ENCODE results near the gene CSNK2A2.

The CSNK2A2 gene

DNA sequence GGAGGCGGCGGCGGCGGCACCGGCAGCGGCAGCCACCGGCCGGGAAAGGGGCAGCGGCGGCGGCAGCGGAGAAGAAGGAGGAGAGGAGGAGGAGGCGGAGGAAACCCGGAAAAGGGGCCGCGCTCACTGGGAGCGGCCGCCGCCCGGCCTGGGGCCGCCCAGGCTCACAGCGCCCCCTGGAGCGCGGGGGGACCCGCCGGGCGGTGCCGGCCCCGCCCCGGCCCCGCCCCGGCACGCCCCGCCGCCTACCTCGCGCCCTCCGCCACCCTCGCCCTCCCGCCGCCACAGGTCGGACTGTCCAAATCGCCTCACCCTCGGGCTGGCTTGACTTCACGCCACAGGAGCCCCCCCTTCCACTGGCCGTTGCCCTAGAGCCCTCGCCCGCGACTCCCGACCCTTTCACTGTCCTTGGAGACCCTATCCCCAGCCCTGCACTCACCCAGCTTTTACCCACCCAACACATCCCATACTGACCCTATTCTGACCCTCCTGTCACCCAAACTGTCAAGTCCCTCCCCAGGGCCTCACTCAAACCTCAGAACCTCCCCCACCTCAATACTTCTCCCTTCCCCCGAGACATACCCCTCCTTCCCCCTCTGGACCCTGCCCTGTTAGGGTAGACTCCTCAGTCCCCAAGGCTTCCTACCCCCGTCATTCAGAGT lies at the start of gene CSNK2A2:
CSNK2A2 (minus strand) TSS at position 85 of the 662 bp plus-strand sequence. CDS start 370 bp downstream, outside the sequence.
- DNase-seq: peak; percentile 58

GRCh38 chr16:58243528-58244004 lies 45.7 kb upstream of the CSNK2A2 start:
- DNase-seq: no peak

GRCh38 chr16:58236831-58237230 lies 38.9 kb upstream of the CSNK2A2 start:
- no peak for DNase-seq

- peak; percentile 82 for DNase-seq
Observed at GRCh38 chr16:58236231-58236690, 38.4 kb upstream of the CSNK2A2 start.

DNA sequence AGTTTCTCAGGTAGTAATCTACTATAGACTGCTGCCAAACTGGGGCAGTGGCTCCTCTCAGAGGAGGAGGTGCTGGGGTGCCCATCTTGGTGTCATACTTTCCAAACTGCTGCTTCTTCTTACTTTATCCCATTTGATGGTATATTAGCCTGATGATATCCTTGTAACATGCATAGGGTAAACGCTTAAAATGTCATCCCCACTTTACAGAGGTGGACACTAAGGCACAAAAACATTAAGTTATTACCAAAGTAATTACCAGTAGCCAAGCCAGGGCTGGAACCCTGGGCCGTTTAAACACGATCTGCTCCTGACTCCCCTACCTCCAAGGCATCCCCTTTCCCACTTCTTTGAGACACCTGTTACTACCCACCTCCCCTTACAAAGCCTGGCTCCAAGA lies 37.8 kb upstream of the CSNK2A2 start:
- DNase-seq: no peak

- no peak for DNase-seq
Observed at GRCh38 chr16:58234831-58235595, 37.1 kb upstream of the CSNK2A2 start.

- no peak for DNase-seq
Observed at GRCh38 chr16:58230259-58230658, 32.4 kb upstream of the CSNK2A2 start.

DNA sequence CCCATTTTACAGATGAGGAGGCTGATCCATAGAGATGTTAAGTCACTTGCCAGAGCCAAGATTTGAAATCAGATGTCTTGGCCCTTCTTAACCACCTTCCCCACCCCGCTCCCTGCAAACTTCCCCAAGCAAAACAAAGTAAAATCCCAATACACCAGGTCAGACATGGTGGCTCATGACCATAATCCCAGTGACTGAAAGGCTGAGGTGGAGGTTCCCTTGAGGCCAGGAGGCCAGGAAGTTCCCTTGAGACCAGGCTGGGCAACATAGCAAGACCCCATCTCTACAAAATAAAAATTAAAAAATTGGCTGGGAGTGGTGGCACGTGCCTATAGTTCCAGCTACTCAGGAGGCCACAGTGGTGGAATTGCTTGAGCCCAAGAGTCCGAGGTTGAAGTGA lies 28.9 kb upstream of the CSNK2A2 start:
- DNase-seq: no peak

DNA sequence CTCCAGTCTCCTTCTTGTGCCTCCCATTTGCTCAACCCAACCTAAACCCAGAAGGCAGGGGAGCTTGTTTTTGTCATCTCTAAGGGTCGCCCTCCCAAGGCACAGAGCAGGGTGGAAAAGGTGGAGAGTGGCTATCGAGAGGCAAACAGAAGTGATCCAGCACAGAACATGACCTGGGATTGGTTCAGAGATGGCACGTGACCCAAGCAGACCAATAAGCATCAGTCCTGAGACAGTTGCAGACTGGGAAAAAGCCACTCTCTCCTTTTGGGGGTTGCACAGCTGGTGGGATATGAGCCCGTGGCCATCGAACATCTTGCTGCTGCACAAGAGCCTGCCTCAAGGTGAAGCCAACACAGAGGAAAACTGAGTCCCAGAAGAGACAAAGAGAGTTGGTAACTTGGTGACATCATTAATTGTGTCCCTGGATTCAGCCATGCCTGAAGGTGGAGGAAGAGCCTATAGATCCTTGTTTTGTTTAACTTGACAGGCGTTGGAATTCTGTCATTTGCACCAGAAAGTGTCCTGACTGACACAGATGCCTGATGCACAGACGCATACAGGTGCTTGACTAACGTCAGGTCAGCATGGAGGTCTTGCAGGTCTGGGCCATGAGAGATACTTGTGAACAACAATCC lies 28.2 kb upstream of the CSNK2A2 start:
- DNase-seq: no peak

- DNase-seq: no peak
Observed at GRCh38 chr16:58222532-58223316, 24.8 kb upstream of the CSNK2A2 start.

DNA sequence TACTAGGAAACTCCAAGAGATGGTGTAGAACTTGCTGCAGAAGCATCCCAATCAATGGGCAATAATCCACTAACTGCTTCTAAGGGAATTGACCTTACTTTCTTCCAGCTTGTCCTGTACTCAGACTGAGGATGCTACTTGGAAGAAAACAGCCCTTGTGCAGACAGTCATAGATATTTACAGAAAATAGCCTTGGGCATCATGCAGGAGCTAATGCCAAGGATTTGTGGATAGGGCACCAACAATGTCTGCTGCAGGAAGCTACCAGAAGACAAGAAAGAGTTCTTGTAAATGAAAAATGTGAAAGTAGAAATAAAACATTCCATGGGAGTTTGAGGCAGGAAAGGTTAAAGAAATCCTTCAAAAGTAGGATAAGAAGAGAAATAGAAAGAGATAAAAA lies 21.5 kb upstream of the CSNK2A2 start:
- no peak for DNase-seq

GRCh38 chr16:58218786-58219185 lies 20.9 kb upstream of the CSNK2A2 start:
- DNase-seq: no peak

DNA sequence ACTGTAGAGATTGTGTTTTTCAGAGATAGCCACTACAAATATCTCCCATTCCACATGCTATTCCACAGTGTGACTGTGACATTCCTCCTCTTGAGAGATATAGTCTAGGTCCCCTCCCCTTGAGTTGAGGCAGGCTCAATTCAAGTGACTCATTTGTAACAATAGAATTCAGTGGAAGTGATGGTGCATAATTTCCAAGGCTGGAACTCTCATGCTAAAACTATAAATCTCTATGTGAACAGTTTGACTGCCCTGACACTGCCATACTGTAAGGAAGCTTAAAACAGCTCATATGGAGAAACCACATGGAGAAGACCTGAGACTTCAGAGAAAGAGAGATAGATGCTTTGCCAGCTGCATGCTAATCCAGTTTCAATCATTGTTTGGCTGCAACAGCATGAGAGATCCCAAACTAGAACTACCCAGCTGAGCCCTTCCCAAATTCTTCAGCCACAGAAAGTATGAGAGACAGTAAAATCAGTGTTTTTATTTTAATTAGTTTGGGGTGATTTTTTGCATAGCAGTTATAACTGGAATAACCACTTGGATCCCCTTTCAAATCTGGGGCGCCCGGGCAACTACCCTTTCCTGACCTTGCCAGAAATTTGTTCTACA lies 19.5 kb upstream of the CSNK2A2 start:
- DNase-seq: no peak

DNA sequence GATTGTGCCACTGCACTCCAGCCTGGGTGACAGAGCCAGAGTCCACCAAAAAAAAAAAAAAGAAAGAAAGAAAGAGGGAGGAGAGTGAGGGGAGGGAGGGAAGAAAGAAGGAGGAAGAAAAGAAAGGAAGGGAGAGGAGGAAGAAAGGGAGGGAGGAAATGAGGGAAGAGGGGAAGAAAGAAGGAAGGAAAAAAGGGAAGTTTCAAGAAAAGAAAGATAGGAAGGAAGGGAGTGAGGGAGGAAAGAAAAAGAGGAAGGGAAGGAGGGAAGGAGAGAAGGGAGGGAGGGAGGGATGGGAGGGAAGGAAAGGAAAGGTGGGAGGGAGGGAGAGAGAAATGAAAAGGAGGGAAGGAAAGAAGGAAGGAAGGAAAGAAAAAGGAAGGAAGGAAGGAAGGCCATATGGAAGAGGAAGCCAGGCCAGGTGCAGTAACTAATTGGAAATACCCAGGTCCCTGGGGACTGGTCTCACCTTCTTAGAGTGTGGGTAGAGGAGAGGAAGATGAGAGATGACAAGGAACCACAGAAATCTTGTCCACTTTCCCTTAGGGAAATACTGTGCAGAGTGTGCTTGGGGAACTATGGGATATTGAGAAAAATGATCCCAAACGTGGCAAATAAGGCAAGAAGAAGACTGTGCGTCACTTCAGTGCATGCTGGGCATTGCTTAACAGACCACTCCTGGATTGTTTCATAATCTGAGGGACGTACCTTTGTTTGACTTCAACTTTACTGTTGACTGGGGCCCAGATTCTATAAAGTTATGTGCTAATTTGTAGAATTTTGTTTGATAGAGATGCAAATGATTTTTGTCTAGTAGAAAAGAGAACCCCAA lies 15.1 kb upstream of the CSNK2A2 start:
- DNase-seq: no peak

- DNase-seq: no peak
Observed at GRCh38 chr16:58211846-58212245, 13.9 kb upstream of the CSNK2A2 start.

GRCh38 chr16:58211245-58211644 lies 13.3 kb upstream of the CSNK2A2 start:
- no peak for DNase-seq

DNA sequence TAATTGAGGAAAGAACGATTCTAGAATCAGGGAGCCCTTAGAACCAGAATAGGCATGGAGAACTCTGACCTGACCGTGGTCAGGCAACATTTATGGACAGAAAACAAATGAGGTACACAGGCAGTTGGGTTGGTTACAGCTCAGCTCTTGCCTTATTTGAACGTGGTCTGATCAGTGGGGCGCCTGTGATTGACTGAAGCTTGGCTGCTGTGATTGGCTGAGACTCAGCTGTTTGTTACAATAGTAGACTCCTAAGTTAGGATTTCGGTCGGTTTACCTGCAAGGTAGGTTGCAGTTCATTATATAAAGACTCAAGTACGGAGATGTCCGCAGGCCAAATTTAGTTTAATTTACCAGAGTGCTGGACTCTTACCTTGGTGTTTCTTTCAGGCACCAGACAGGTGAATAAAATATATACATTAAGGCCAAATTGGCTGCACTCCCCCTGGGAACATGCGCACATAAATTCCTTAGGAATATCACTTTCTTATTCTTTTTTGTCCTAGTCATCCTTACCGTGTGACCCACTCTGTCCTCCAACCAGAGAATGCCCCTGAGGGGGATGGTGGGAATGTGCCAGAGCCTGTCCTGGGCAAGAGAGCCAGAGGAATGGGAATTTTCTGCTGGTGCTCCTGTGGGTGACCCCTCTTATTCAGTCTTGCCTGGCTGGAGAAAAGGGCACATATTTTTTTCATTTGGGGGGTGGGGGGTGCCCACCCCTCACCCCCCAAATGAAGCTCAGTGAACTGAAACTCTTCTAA lies 7.5 kb upstream of the CSNK2A2 start:
- no peak for DNase-seq

DNA sequence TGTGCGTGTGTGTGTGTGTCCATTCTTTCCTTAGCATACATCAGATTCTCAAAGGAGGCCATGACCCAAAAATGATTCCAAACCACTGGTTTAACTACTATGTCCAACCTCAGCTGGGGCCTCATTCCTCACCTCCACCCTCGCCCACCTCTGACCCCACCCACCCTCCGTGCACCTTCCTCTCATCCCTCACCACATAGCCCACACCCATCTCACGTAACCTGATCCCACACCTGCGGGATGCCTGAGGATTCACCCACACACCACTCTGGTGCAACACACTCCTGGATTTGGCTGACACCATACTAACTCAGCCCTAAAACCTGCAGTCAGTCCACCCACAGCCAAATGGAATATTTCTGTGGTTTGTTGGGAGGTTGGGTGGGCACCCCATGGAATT lies 3.3 kb upstream of the CSNK2A2 start:
- DNase-seq: no peak

- no peak for DNase-seq
Observed at GRCh38 chr16:58200004-58200797, 2.3 kb upstream of the CSNK2A2 start.
